HG03575 (cell line): Measurements from ENCODE around the gene MFGE8.

Source experiments
- ATAC-seq: cut with Tn5 transposase; IDR thresholded peaks from one replicate; pipeline ENCODE4 v1.9.1; 2021; ENCODE audit not compliant: unreplicated experiment, insufficient number of reproducible peaks, low FRiP score; ENCODE audit errors: extremely low read depth

MFGE8 gene

GRCh38 chr15:88902221-88902835, 10.9 kb downstream of the MFGE8 start:
- no peak for ATAC-seq

DNA sequence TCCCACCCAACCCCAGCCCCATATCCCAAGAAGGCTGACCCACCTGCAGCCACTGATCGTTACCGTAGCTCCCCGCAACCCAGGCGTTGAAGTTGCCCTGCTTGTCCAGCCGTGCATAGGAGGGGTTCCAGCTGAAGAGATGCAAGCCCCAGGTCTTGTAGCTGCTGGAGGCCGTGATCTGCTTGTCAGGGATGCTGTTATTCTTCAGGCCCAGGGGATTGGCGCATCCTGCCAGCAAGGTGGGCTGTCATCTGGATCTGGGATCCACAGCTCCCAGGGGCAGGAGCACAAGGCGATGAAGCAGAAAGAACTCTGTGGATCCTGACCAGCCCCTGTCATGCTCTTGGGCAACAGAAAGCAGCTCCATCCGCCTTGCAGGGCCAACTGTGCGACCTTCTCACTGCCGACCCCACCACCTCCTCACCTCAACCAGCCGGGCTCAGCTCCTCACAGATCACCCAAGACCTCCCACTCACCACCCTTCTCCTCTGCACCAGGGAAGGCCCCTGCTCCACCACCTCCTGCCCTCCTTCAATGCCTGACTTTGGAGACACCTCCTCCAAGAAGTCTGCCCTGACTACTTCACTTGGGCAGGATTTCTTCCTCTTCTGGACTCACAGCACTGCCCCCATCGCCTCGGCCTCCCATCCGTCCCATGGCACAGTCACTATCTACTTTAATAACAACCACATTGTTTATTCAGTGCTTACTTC, 11.5 kb downstream of the MFGE8 start:
- ATAC-seq = no peak

- ATAC-seq = no peak
These were observed 12.2 kb downstream of the MFGE8 start for GRCh38 chr15:88900982-88901418.

- no peak for ATAC-seq
These were observed 12.7 kb downstream of the MFGE8 start for GRCh38 chr15:88900309-88900981.

- no peak for ATAC-seq
These were observed 13.9 kb downstream of the MFGE8 start for GRCh38 chr15:88899251-88899650.

GRCh38 chr15:88898736-88899135, 14.4 kb downstream of the MFGE8 start:
- no peak for ATAC-seq

DNA sequence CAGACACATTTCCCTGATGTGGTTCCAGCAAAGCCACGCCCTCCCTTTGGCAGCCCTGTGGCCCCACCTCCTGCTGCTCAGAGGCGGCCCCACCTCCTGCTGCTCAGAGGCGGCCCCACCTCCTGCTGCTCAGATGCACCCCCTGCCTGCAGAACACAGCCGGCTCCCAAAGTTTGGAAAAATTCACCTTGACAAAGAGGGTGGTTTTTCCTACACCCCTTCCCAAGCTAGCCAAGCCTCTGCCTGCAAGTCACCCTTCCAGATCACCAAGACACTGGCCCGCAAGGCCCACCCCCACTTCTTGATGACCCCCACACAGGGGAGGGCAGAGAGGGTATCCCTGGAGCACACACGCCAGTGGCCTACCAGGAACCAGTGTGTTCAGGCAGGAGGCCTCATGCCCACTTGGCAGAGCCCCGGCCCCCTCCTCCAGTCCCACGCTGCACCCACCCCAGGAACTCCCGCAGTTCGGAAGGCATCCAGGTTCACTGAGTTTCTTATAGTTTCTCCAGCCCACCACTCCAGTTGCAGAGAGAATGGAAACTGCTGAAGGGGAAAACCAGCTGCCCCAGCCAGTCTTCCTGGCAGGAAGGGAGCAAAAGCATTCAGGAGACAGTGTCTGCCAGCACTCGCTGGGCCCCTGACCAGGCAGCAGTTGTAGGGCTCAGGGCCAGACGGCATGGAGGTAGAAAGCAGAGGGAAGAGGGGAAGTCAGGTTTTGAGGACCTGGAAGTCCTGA, 15.6 kb downstream of the MFGE8 start:
- ATAC-seq = no peak

DNA sequence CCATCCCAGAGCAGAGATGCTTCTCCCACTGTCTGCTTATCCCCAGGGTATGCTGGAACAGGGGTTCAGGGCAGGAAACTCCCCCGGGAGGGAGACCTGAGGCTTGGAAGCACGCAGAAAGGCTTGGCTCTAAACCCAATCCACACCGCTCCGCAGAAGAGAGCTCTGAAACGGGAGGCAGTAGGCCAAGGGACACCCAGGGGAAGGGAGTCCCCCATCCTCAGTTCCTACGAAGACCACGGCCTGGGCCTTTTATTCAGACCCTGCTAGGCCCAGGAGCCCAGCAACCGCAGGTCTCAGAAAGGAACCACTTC, 16.1 kb downstream of the MFGE8 start:
- ATAC-seq = no peak

- ATAC-seq = no peak
These were observed 16.7 kb downstream of the MFGE8 start for GRCh38 chr15:88896333-88897033.

GRCh38 chr15:88894819-88895767, 18.1 kb downstream of the MFGE8 start, which contains the start of gene HAPLN3:
TSS of gene HAPLN3 (minus strand) at chr15:88895544. CDS start at chr15:88887298, 8,246 bp downstream.
- ATAC-seq = no peak

- ATAC-seq = no peak
These were observed 18.8 kb downstream of the MFGE8 start for GRCh38 chr15:88894348-88894818.

DNA sequence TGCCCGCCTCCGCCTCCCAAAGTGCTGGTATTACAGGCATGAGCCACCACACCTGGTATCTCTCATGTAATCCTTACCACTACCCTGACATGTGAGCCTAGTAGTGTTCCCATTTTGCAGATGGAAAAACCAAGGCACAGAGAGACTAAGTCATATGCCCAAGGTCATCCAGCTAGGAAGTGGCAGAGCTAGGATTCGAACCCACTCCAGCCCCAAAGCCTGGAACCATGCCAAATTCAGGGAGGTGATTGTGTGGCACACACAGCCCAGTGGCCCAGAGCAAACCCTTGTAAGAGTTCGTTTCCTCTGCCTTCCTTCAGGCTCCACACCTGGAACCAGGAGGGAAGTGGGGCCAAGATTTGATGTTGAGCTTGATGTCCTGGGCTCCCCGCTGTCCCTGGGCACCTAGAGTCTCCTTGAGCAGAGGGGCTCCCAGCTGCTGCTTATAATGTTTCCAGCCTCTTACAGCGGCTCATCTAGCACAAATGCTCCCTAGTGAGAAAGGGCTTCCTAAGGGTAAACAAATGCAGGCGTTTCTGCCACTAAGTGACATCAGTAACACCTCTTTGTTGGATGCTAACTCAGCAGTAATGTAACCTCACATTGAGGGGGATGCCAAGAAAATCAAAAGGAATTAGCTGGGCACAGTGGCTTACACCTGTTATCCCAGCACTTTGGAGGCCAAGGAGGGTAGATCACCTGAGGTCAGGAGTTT, 21.5 kb downstream of the MFGE8 start:
- no peak for ATAC-seq

DNA sequence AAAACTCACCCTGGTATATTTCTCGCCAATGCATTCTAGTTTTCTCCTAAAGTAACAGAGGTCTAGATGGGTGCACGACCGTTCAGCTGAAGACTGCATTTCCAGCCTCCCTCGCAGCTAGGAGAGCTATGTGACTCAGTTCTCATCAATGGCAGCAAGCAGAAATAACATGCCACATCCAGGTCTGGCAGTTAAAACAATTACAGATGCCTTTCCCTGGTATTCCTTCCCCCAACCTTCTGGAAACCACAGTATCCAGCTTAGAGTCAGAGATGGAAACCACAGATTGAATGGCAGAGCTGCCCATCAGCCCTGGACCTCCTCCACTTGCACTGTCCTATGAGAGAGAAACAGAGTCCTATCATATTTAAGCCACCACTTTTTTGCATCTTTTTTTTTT, 22.7 kb downstream of the MFGE8 start:
- ATAC-seq = no peak

DNA sequence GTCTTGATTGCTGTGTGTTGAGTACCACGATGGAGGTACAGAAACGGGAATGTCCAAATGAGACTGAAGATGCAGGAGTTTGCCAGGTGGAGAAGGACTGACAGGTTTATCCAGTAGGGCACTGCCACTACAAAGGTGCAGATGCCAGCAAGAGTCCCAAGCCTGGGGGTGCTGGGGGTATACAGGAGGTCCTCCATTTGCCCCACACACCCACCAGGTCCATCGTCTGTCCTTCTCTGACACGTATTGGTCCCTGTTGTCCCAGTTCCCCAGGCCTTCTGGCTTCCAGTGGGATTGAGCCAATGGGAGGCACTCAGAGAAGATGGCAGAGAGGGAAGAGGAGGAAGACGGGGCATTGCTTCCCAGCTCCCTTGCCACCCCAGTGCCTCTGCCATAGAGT, 24.5 kb downstream of the MFGE8 start:
- ATAC-seq = no peak

DNA sequence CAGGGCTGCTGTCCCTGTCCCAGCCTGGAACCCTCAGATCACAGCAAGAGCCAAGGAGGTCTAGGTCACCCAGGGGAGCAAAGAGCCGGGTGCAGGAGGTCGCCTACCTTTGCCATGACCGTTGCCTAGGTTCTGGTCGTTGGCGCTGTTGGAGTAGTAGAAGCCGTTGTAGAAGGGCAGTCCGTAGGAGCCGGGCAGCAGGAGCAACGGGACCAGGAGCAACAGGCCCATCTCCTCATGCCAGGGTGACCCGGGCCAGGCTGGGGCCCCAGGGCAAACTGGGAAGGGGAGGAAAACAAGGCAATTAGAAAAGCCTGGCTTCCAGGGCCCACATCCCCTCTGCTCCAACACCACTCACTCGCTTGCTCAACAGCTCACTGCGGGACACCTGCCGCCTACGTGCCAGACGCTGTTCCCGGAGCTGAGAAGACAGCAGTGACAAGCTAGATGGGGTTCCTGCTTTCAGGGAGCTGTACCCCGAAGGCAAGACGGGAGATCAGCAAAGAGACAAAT, 26.1 kb downstream of the MFGE8 start:
- ATAC-seq = no peak

- no peak for ATAC-seq
These were observed 30.4 kb downstream of the MFGE8 start for GRCh38 chr15:88882785-88883184.

DNA sequence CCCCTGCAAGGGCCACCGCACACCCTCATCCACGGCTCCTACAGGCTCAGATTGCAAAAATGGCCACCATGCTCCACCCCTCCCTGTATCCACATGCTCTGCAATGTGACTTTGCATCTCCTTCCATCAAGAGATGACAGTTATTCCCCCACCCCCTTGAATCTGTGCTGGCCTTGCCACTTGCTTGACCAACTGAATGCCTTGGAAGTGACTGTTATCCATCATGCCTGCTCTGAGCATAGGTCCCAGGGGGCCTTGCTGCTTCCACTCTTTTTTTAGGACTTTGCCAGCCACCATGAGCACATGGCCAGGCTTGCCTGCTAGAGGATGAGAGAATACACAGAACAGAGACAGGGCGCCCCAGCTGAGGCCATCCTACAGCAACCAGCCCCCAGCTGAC, 31.4 kb downstream of the MFGE8 start:
- no peak for ATAC-seq
